ENCODE measurements around the gene FAM193B.

FAM193B gene

DNA sequence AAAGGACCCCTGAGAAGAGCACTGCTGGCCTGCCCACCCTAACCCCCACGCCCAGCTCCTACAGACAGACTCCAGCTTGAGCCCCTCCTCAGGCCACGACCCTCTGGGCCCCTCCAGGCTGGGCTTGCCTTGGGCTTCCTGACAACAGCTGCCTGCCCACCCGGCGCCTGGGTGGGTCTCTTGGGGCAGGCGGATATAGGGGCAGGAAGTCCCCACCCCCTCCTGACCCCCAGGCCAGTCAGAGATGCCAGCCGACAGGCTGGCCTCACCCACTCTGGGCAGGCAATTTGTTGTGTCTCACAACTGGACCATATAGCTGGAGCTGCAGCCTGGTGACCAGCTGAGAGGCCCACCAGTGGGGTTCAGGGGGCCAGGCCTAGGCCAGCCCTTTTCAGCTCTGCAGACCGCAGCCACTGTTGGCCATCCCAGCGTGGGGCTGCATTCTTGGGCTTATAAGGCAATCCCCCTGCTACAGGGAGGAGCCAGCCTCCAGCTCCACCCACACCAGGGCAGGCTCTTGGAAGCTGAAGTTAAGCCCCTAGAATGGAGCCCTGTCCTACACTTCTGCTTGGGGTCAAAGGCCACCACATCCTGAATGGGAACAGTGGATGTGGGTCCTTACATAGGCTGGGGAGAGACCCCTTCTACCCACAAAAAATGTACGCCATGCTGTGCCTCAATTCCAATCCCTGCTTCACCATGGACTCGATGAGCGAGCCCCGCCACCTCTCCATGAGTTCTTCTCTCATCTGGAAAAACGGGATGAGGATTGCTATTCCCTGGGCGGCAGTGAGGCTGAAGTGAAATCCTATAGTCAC, 58.9 kb downstream of the FAM193B start:
- WGBS (ENCODE audit: extremely low coverage, insufficient coverage, insufficient read length) = no CpG with 5 or more reads among the region's 14 CpGs
- H3K9ac ChIP-seq (ENCODE audit: low read length) = peak overlapping the region; percentile 95
- H4K12ac ChIP-seq (ENCODE audit: low read depth, low read length) = peak overlapping the region; percentile 84
- H3K4ac ChIP-seq (ENCODE audit: low read depth, low read length) = peak overlapping the region; percentile 90
- H3K36me3 ChIP-seq (ENCODE audit: control insufficient read depth in 1 of 2, insufficient read depth in 2 of 2, low read length in 2 of 2) = peaks cover 48 to 51% of the 10 kb centered on the region in 2 experiments
- peak overlapping the region; percentile 96 for H2BK5ac ChIP-seq (ENCODE audit: low read depth, low read length, poor library complexity)
- H2AK5ac ChIP-seq (ENCODE audit: low read length) = peak overlapping the region; percentile 88
- peak overlapping the region; percentile 28 for H2AFZ ChIP-seq (ENCODE audit: insufficient read depth, low read length, poor library complexity)
- peak overlapping the region; percentile 91 for H4K8ac ChIP-seq (ENCODE audit: low read depth, low read length)
- peak overlapping the region; percentile 75 for H3K4me2 ChIP-seq (ENCODE audit: low read length)
- peak overlapping the region; percentile 98 for H4K91ac ChIP-seq (ENCODE audit: low read depth, low read length)
- H3K14ac ChIP-seq (ENCODE audit: low read length) = peak overlapping the region; percentile 97
- H3K79me2 ChIP-seq (ENCODE audit: control insufficient read depth, insufficient read depth, low read length, poor library complexity) = peaks cover 21% of the 10 kb centered on the region
- H2BK120ac ChIP-seq (ENCODE audit: insufficient read depth, low read length, poor library complexity) = peak overlapping the region; percentile 97
- H3K4me1 ChIP-seq (ENCODE audit: control insufficient read depth in 1 of 2, insufficient read depth in 2 of 2, low read length in 2 of 2) = peaks cover 42 to 56% of the 10 kb centered on the region in 2 experiments
- no peaks in the 10 kb centered on the region for H3K9me3 ChIP-seq (ENCODE audit: insufficient read depth, low read depth, low read length)
- no peak for DNase-seq
- no peaks in the 10 kb centered on the region for H3K27me3 ChIP-seq (ENCODE audit: insufficient read depth, low read length)
- H2BK12ac ChIP-seq (ENCODE audit: low read length) = peak overlapping the region; percentile 55
- H3K27ac ChIP-seq (ENCODE audit: low read depth, low read length) = peak overlapping the region; percentile 97
- H3K18ac ChIP-seq (ENCODE audit: low read length) = peak overlapping the region; percentile 95
- H3K4me3 ChIP-seq (ENCODE audit: low read depth, low read length) = peak overlapping the region; percentile 76
- no peak overlapping the region for H3K23ac ChIP-seq (ENCODE audit: low read length)
- H3K79me1 ChIP-seq (ENCODE audit: low read length) = peaks cover 44% of the 10 kb centered on the region

DNA sequence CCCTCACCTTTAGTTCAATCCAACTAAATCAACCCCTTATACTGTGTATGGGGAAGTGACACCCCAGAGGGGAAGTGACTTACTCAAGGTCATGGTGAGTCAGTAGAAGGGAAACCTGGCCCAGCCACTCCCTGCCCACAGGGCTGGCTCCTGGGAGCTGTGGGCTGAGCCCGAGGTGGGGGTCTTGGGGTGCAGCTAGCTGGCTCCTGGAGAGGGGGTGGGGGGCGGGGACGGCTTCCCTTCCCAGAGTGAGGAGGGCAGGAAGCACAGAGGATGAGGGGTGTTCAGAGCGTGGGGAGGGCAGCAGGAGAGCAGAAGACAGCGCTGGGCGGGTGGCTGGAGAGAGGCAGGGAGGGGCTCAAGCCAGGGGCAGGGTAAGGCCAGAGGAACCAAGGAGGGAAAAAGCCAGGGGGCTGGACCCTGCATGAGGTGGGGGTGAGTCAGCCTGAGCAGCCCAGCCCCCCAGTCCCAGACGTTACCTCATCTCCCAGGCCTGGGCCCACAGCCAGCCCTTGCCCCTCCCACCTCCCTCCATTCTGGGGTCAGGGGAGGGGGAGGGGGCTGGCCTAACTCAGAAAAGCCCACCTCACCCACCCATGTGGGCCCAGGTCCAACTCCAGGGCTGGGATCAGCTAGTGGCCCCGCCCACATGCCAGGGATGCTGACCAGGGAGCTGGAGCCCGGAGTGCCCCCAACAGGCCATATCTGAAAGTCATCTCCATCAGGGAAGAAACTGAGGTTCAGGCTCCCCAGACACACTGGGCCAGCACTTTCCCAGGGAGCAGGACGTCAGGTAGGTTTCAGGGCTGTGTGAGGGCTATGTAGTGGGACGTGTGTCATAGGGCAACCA, 59.8 kb downstream of the FAM193B start:
- peaks cover 42 to 56% of the 10 kb centered on the region in 2 experiments for H3K4me1 ChIP-seq (ENCODE audit: control insufficient read depth in 1 of 2, insufficient read depth in 2 of 2, low read length in 2 of 2)
- WGBS (ENCODE audit: extremely low coverage, insufficient coverage, insufficient read length) = no CpG with 5 or more reads among the region's 11 CpGs

DNA sequence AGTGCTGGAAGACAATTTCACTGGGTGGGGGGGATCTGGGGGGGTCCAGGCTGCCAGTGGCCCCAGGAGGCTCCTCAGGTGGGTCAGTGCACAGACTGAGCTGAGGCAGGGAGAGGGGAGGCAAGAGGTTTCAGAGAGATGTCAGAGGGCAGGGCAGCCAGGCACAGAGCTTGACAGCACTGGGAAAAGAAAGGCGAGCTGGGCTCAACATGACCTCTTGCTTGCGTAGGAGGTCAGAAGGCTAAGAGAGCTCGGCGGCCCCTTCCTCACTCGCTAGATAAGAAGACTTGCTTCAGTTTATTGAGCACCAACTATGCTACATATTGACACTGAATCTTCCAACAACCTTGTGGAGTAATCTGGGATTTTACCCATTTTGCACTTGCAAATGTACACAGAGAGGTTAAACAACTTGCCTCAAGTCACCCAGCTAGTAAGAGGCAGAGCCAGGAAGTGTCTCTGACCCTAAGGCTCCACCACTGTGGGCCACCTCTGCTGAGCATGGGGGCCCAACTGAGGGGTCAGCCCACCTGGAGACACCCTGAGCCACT, 60.5 kb downstream of the FAM193B start:
- Histone ChIP-seq H3K18ac (ENCODE audit: low read length) (peak overlapping the region; percentile 59), H3K23ac (ENCODE audit: low read length) (no peak overlapping the region), H4K12ac (ENCODE audit: low read depth, low read length) (no peak overlapping the region), H3K79me1 (ENCODE audit: low read length) (peaks cover 44% of the 10 kb centered on the region), H3K4ac (ENCODE audit: low read depth, low read length) (peak overlapping the region; percentile 38), H2BK120ac (ENCODE audit: insufficient read depth, low read length, poor library complexity) (peak overlapping the region; percentile 37), H2AK5ac (ENCODE audit: low read length) (no peak overlapping the region), H3K4me3 (ENCODE audit: low read depth, low read length) (no peak overlapping the region), H3K9me3 (ENCODE audit: insufficient read depth, low read depth, low read length) (no peaks in the 10 kb centered on the region), H2BK12ac (ENCODE audit: low read length) (peak overlapping the region; percentile 44), H3K9ac (ENCODE audit: low read length) (peak overlapping the region; percentile 44), H3K14ac (ENCODE audit: low read length) (peak overlapping the region; percentile 63), H3K27ac (ENCODE audit: low read depth, low read length) (peak overlapping the region; percentile 97), H4K91ac (ENCODE audit: low read depth, low read length) (peak overlapping the region; percentile 71), H3K36me3 (ENCODE audit: control insufficient read depth in 1 of 2, insufficient read depth in 2 of 2, low read length in 2 of 2) (peaks cover 64 to 66% of the 10 kb centered on the region in 2 experiments), H3K79me2 (ENCODE audit: control insufficient read depth, insufficient read depth, low read length, poor library complexity) (peaks cover 21% of the 10 kb centered on the region), H3K4me1 (ENCODE audit: control insufficient read depth in 1 of 2, insufficient read depth in 2 of 2, low read length in 2 of 2) (peaks cover 42 to 56% of the 10 kb centered on the region in 2 experiments), H3K27me3 (ENCODE audit: insufficient read depth, low read length) (no peaks in the 10 kb centered on the region), H3K4me2 (ENCODE audit: low read length) (peak overlapping the region; percentile 32), H2AFZ (ENCODE audit: insufficient read depth, low read length, poor library complexity) (no peak overlapping the region), H4K8ac (ENCODE audit: low read depth, low read length) (peak overlapping the region; percentile 43), H2BK5ac (ENCODE audit: low read depth, low read length, poor library complexity) (peak overlapping the region; percentile 53)
- DNase-seq = peak in 1 of 2 donors; percentile 26
- WGBS (ENCODE audit: extremely low coverage, insufficient coverage, insufficient read length) = no CpG with 5 or more reads among the region's 5 CpGs

More for the DNA sequence above, 59.8 kb downstream of the FAM193B start:
- Histone ChIP-seq H2AFZ (ENCODE audit: insufficient read depth, low read length, poor library complexity) (peak overlapping the region; percentile 28), H3K18ac (ENCODE audit: low read length) (peak overlapping the region; percentile 91), H3K4me3 (ENCODE audit: low read depth, low read length) (no peak overlapping the region), H2BK12ac (ENCODE audit: low read length) (peak overlapping the region; percentile 55), H3K27me3 (ENCODE audit: insufficient read depth, low read length) (no peaks in the 10 kb centered on the region), H3K9me3 (ENCODE audit: insufficient read depth, low read depth, low read length) (no peaks in the 10 kb centered on the region), H3K9ac (ENCODE audit: low read length) (peak overlapping the region; percentile 46), H2BK120ac (ENCODE audit: insufficient read depth, low read length, poor library complexity) (peak overlapping the region; percentile 78), H4K91ac (ENCODE audit: low read depth, low read length) (peak overlapping the region; percentile 90), H2AK5ac (ENCODE audit: low read length) (peak overlapping the region; percentile 88), H3K79me2 (ENCODE audit: control insufficient read depth, insufficient read depth, low read length, poor library complexity) (peaks cover 21% of the 10 kb centered on the region), H3K27ac (ENCODE audit: low read depth, low read length) (peak overlapping the region; percentile 97), H3K14ac (ENCODE audit: low read length) (peak overlapping the region; percentile 94), H3K36me3 (ENCODE audit: control insufficient read depth in 1 of 2, insufficient read depth in 2 of 2, low read length in 2 of 2) (peaks cover 57 to 59% of the 10 kb centered on the region in 2 experiments), H3K79me1 (ENCODE audit: low read length) (peaks cover 44% of the 10 kb centered on the region), H4K8ac (ENCODE audit: low read depth, low read length) (peak overlapping the region; percentile 86), H3K4me2 (ENCODE audit: low read length) (peak overlapping the region; percentile 75), H3K23ac (ENCODE audit: low read length) (no peak overlapping the region), H2BK5ac (ENCODE audit: low read depth, low read length, poor library complexity) (peak overlapping the region; percentile 96), H3K4ac (ENCODE audit: low read depth, low read length) (peak overlapping the region; percentile 90), H4K12ac (ENCODE audit: low read depth, low read length) (peak overlapping the region; percentile 61)
- DNase-seq = peak in 1 of 2 donors; percentile 31

DNA sequence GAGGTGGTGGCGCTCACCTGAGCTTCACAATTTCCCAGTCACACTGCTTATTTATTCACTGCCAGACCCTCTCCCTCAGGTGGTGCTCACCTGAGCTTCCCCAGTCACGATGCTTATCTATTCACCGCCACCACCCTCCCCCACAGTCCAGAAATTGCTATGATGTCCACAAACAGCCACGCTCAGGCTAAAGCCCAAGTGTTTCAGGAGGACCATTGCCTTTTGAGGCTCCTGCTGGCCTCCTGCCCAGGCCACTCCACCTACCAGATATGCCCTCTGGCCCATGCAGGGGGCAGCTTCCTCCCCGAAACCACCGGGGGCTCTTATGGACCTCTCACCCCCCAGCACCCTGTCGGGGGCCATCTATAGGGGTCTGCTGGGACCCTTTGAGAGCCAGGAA, 61.5 kb downstream of the FAM193B start:
- DNase-seq = no peak
- Histone ChIP-seq H3K9me3 (ENCODE audit: insufficient read depth, low read depth, low read length) (no peaks in the 10 kb centered on the region), H2BK120ac (ENCODE audit: insufficient read depth, low read length, poor library complexity) (no peak overlapping the region), H3K4me2 (ENCODE audit: low read length) (no peak overlapping the region), H3K9ac (ENCODE audit: low read length) (no peak overlapping the region), H3K4ac (ENCODE audit: low read depth, low read length) (no peak overlapping the region), H2BK5ac (ENCODE audit: low read depth, low read length, poor library complexity) (peak overlapping the region; percentile 15), H3K14ac (ENCODE audit: low read length) (no peak overlapping the region), H3K4me3 (ENCODE audit: low read depth, low read length) (no peak overlapping the region), H3K27me3 (ENCODE audit: insufficient read depth, low read length) (no peaks in the 10 kb centered on the region), H3K4me1 (ENCODE audit: control insufficient read depth in 1 of 2, insufficient read depth in 2 of 2, low read length in 2 of 2) (peaks cover 34 to 47% of the 10 kb centered on the region in 2 experiments), H2AFZ (ENCODE audit: insufficient read depth, low read length, poor library complexity) (no peak overlapping the region), H4K91ac (ENCODE audit: low read depth, low read length) (no peak overlapping the region), H4K8ac (ENCODE audit: low read depth, low read length) (no peak overlapping the region), H3K79me2 (ENCODE audit: control insufficient read depth, insufficient read depth, low read length, poor library complexity) (peaks cover 18% of the 10 kb centered on the region), H2AK5ac (ENCODE audit: low read length) (no peak overlapping the region), H3K36me3 (ENCODE audit: control insufficient read depth in 1 of 2, insufficient read depth in 2 of 2, low read length in 2 of 2) (peaks cover 74 to 77% of the 10 kb centered on the region in 2 experiments), H3K79me1 (ENCODE audit: low read length) (peaks cover 40% of the 10 kb centered on the region), H2BK12ac (ENCODE audit: low read length) (no peak overlapping the region), H3K27ac (ENCODE audit: low read depth, low read length) (no peak overlapping the region), H3K18ac (ENCODE audit: low read length) (peak overlapping the region; percentile 28), H4K12ac (ENCODE audit: low read depth, low read length) (peak overlapping the region; percentile 8), H3K23ac (ENCODE audit: low read length) (no peak overlapping the region)
- no CpG with 5 or more reads among the region's 7 CpGs for WGBS (ENCODE audit: extremely low coverage, insufficient coverage, insufficient read length)
